ENCODE data around the gene LYRM4.

GRCh38 chr6:5127106-5127687 lies 133.6 kb downstream of the LYRM4 start:
- TF ChIP-seq CTCF (IDR thresholded peaks at IDR 0.05) (no peak), ZFX (IDR thresholded peaks at IDR 0.05; ENCODE audit: borderline replicate concordance) (no peak)
